Stimulated activated memory B cell treated with anti-CD40 and anti-IgM and Interleukin-4, amounts not matched to agents 10 μg/mL and 1 μg/mL and 100 μg/mL, for 72 hours (primary cell): ENCODE data around the gene SPRED2.

Experiments used
- ATAC-seq: fragments of 150-1000 bp; cut with Tn5 transposase; 2 replicates; pipeline ENCODE4 v1.10.0; 2021
- H3K27ac Mint-ChIP-seq: one replicate; pipeline ENCODE4 v1.8.0; 2022; ENCODE audit warnings: mild to moderate bottlenecking, mixed read lengths
- H3K27me3 Mint-ChIP-seq: one replicate; pipeline ENCODE4 v1.8.0; 2022; ENCODE audit warnings: mixed read lengths
- H3K36me3 Mint-ChIP-seq: one replicate; pipeline ENCODE4 v1.8.0; 2022; ENCODE audit warnings: mixed read lengths
- H3K4me1 Mint-ChIP-seq: one replicate; pipeline ENCODE4 v1.8.0; 2022; ENCODE audit warnings: mixed read lengths
- H3K4me3 Mint-ChIP-seq: one replicate; pipeline ENCODE4 v1.8.0; 2022; ENCODE audit warnings: mild to moderate bottlenecking, moderate library complexity, mixed read lengths
- H3K9me3 Mint-ChIP-seq: one replicate; pipeline ENCODE4 v1.8.0; 2022; ENCODE audit warnings: mixed read lengths

SPRED2 gene

GRCh38 chr2:65432227-65433190 is at the start of gene SPRED2:
Gene SPRED2, minus strand, starts transcription at chr2:65432599. Its CDS starts 612 bp downstream, at chr2:65431987.
- no peaks in the 10 kb centered on the region for H3K9me3 Mint-ChIP-seq
- peaks cover 46% of the 10 kb centered on the region for H3K27me3 Mint-ChIP-seq
- no peaks in the 10 kb centered on the region for H3K36me3 Mint-ChIP-seq
- peak within 1 kb of the TSS; percentile 82 for H3K27ac Mint-ChIP-seq
- ATAC-seq: peak; percentile 46
- H3K4me1 Mint-ChIP-seq: peaks cover 44% of the 10 kb centered on the region
- H3K4me3 Mint-ChIP-seq: peak within 1 kb of the TSS; percentile 92

- Mint-ChIP-seq H3K36me3 (no peaks in the 10 kb centered on the region), H3K27me3 (peaks cover 33% of the 10 kb centered on the region), H3K27ac (no peak overlapping the region), H3K9me3 (no peaks in the 10 kb centered on the region), H3K4me1 (no peaks in the 10 kb centered on the region), H3K4me3 (no peak overlapping the region)
- ATAC-seq: no peak
These were observed 49.6 kb upstream of the SPRED2 start for GRCh38 chr2:65481961-65482360.

GRCh38 chr2:65479524-65479923 is 47.1 kb upstream of the SPRED2 start:
- Mint-ChIP-seq H3K27me3 (peaks cover 20% of the 10 kb centered on the region), H3K36me3 (no peaks in the 10 kb centered on the region), H3K4me3 (no peak overlapping the region), H3K9me3 (peaks cover 12% of the 10 kb centered on the region), H3K27ac (no peak overlapping the region), H3K4me1 (no peaks in the 10 kb centered on the region)
- no peak for ATAC-seq

- peaks cover 13% of the 10 kb centered on the region for H3K27me3 Mint-ChIP-seq
- H3K36me3 Mint-ChIP-seq: peaks cover 7% of the 10 kb centered on the region
- H3K9me3 Mint-ChIP-seq: peaks cover 18% of the 10 kb centered on the region
- H3K4me3 Mint-ChIP-seq: no peak overlapping the region
- ATAC-seq: no peak
- no peak overlapping the region for H3K27ac Mint-ChIP-seq
- H3K4me1 Mint-ChIP-seq: no peaks in the 10 kb centered on the region
These were observed 46.2 kb upstream of the SPRED2 start for GRCh38 chr2:65478498-65479135.

- Mint-ChIP-seq H3K27me3 (peaks cover 3% of the 10 kb centered on the region), H3K9me3 (peaks cover 18% of the 10 kb centered on the region), H3K36me3 (peaks cover 7% of the 10 kb centered on the region)
These were observed 45.2 kb upstream of the SPRED2 start for GRCh38 chr2:65477590-65477989.

GRCh38 chr2:65476778-65477177 is 44.4 kb upstream of the SPRED2 start:
- H3K27ac Mint-ChIP-seq: no peak overlapping the region

More at GRCh38 chr2:65477590-65477989, 45.2 kb upstream of the SPRED2 start:
- no peak overlapping the region for H3K4me3 Mint-ChIP-seq
- no peaks in the 10 kb centered on the region for H3K4me1 Mint-ChIP-seq
- no peak overlapping the region for H3K27ac Mint-ChIP-seq
- no peak for ATAC-seq

GRCh38 chr2:65475000-65475399 is 42.6 kb upstream of the SPRED2 start:
- no peak overlapping the region for H3K27ac Mint-ChIP-seq
- H3K9me3 Mint-ChIP-seq: peaks cover 21% of the 10 kb centered on the region
- ATAC-seq: no peak

More at GRCh38 chr2:65476778-65477177, 44.4 kb upstream of the SPRED2 start:
- no peaks in the 10 kb centered on the region for H3K4me1 Mint-ChIP-seq
- H3K27me3 Mint-ChIP-seq: no peaks in the 10 kb centered on the region
- peaks cover 7% of the 10 kb centered on the region for H3K36me3 Mint-ChIP-seq
- no peak overlapping the region for H3K4me3 Mint-ChIP-seq
- ATAC-seq: no peak
- H3K9me3 Mint-ChIP-seq: peaks cover 21% of the 10 kb centered on the region

GRCh38 chr2:65473045-65473444 is 40.6 kb upstream of the SPRED2 start:
- Mint-ChIP-seq H3K27ac (no peak overlapping the region), H3K4me3 (no peak overlapping the region), H3K9me3 (peaks cover 21% of the 10 kb centered on the region), H3K36me3 (peaks cover 7% of the 10 kb centered on the region), H3K27me3 (no peaks in the 10 kb centered on the region), H3K4me1 (no peaks in the 10 kb centered on the region)
- ATAC-seq: no peak

More at GRCh38 chr2:65475000-65475399, 42.6 kb upstream of the SPRED2 start:
- Mint-ChIP-seq H3K27me3 (no peaks in the 10 kb centered on the region), H3K4me3 (no peak overlapping the region), H3K4me1 (no peaks in the 10 kb centered on the region), H3K36me3 (peaks cover 7% of the 10 kb centered on the region)

- Mint-ChIP-seq H3K9me3 (peaks cover 24% of the 10 kb centered on the region), H3K27me3 (no peaks in the 10 kb centered on the region), H3K4me3 (no peak overlapping the region), H3K36me3 (peaks cover 7% of the 10 kb centered on the region), H3K4me1 (no peaks in the 10 kb centered on the region), H3K27ac (no peak overlapping the region)
- ATAC-seq: no peak
These were observed 39.0 kb upstream of the SPRED2 start for GRCh38 chr2:65471409-65471808.

- Mint-ChIP-seq H3K4me3 (no peak overlapping the region), H3K9me3 (peaks cover 6% of the 10 kb centered on the region), H3K27me3 (peaks cover 16% of the 10 kb centered on the region), H3K36me3 (no peaks in the 10 kb centered on the region), H3K27ac (peak overlapping the region; percentile 17), H3K4me1 (no peaks in the 10 kb centered on the region)
- no peak for ATAC-seq
These were observed 34.2 kb upstream of the SPRED2 start for GRCh38 chr2:65466551-65466950.

GRCh38 chr2:65465857-65466256 is 33.5 kb upstream of the SPRED2 start:
- H3K4me3 Mint-ChIP-seq: no peak overlapping the region
- no peaks in the 10 kb centered on the region for H3K36me3 Mint-ChIP-seq
- no peaks in the 10 kb centered on the region for H3K4me1 Mint-ChIP-seq
- no peak for ATAC-seq
- peaks cover 23% of the 10 kb centered on the region for H3K27me3 Mint-ChIP-seq
- H3K27ac Mint-ChIP-seq: no peak overlapping the region
- H3K9me3 Mint-ChIP-seq: peaks cover 6% of the 10 kb centered on the region

GRCh38 chr2:65465124-65465523 is 32.7 kb upstream of the SPRED2 start:
- ATAC-seq: no peak
- Mint-ChIP-seq H3K27ac (no peak overlapping the region), H3K4me3 (no peak overlapping the region), H3K27me3 (peaks cover 26% of the 10 kb centered on the region), H3K36me3 (no peaks in the 10 kb centered on the region), H3K4me1 (no peaks in the 10 kb centered on the region), H3K9me3 (peaks cover 6% of the 10 kb centered on the region)

GRCh38 chr2:65464604-65465003 is 32.2 kb upstream of the SPRED2 start:
- Mint-ChIP-seq H3K27me3 (peaks cover 31% of the 10 kb centered on the region), H3K4me3 (no peak overlapping the region), H3K4me1 (no peaks in the 10 kb centered on the region), H3K9me3 (peaks cover 6% of the 10 kb centered on the region), H3K27ac (no peak overlapping the region), H3K36me3 (no peaks in the 10 kb centered on the region)
- ATAC-seq: no peak

GRCh38 chr2:65458999-65459398 is 26.6 kb upstream of the SPRED2 start:
- no peak for ATAC-seq
- H3K36me3 Mint-ChIP-seq: no peaks in the 10 kb centered on the region
- H3K4me3 Mint-ChIP-seq: no peak overlapping the region
- no peaks in the 10 kb centered on the region for H3K4me1 Mint-ChIP-seq
- no peak overlapping the region for H3K27ac Mint-ChIP-seq
- peaks cover 47% of the 10 kb centered on the region for H3K27me3 Mint-ChIP-seq
- peaks cover 3% of the 10 kb centered on the region for H3K9me3 Mint-ChIP-seq

- H3K4me3 Mint-ChIP-seq: no peak overlapping the region
These were observed 24.5 kb upstream of the SPRED2 start for GRCh38 chr2:65456886-65457285.

More at GRCh38 chr2:65456886-65457285, 24.5 kb upstream of the SPRED2 start:
- Mint-ChIP-seq H3K27ac (no peak overlapping the region), H3K27me3 (peaks cover 53% of the 10 kb centered on the region), H3K36me3 (no peaks in the 10 kb centered on the region), H3K4me1 (no peaks in the 10 kb centered on the region), H3K9me3 (no peaks in the 10 kb centered on the region)
- no peak for ATAC-seq
